Lower leg skin (tissue), 3 donors: ENCODE results near the gene ASAP2.

Experiments used
- CTCF ChIP-seq, 3 donors: fragments of 450-650 bp; IDR thresholded peaks; one replicate each; pipeline ENCODE4 v1.5.1; 2016; ENCODE audit warnings: antibody characterized with exemption in 3 of 3, mild to moderate bottlenecking in 3 of 3, moderate library complexity in 2 of 3
- POLR2A ChIP-seq, 2 donors: fragments of 450-650 bp; IDR thresholded peaks; one replicate each; pipeline ENCODE4 v1.6.1; 2016 to 2017; ENCODE audit warnings: antibody characterized with exemption in 2 of 2, mild to moderate bottlenecking in 1 of 2, moderate library complexity in 1 of 2

- TF ChIP-seq CTCF (IDR thresholded peaks at IDR 0.05), result no peak
- TF ChIP-seq POLR2A (IDR thresholded peaks at IDR 0.05), result no peak
Observed at GRCh38 chr2:9336241-9336575, 129.6 kb downstream of the ASAP2 start.
